Left ventricle myocardium superior (tissue), 1 donor: ENCODE results near the gene HSPA8. TPM values are rescaled to one million over a fixed set of nuclear protein-coding genes. Genes with fewer than 3 reads are reported as not detected.
"Not testable (repeated sequence)": the region's sequence is repeated elsewhere in the genome, so short reads cannot be mapped to it uniquely, and the experiment has no call there.

Experiments
- ATAC-seq: fragments of 200-7000 bp; cut with Tn5 transposase; one replicate; pipeline ENCODE4 v1.9.1; 2020; ENCODE audit warnings: mild to moderate bottlenecking, moderate library complexity
- DNase-seq: peaks from one replicate; pipeline ENCODE4 v3.0.0-alpha.2; 2020
- intact Hi-C: fragments of 100-400 bp; cut with micrococcal nuclease; formaldehyde crosslinking; loops from one replicate; pipeline ENCODE4 v1.11.0; 2022
- total RNA-seq: library from RNA; stranded (reverse); fragmentation: NEBNext Ultra II Directional; extraction: Animal tissue kit (Norgen Biotek cat#: 25700); gene quantifications from one replicate; pipeline ENCODE4 v1.2.1, GENCODE V29; 2021
- donor health status: DM: no; HTN: yes; CAD: no; lungs with severe emphysema.

Gene HSPA8
- total RNA-seq, 1 donor from 2014 or later = 1,352 TPM

DNA sequence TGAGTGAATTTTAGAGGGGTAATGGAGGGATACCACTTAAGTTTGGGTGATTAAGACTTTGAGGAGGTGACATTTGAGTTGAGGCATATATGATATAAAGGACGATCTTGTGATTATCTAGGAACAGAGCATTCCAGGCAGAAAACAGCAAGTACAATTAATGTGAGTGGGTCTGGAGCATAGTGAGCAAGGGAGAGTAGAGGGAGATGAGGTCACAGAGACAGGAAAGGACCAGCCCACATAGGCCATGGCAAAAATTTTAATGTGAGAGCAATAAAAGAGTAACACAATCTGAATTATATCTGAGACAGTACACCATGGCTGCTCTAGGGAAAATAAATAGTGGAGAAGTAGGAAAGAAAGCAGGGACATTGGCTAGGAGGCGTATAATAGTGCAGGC, 14.5 kb upstream of the HSPA8 start:
- ATAC-seq = no peak
- no peak for DNase-seq
- intact Hi-C loops = no loop called here

DNA sequence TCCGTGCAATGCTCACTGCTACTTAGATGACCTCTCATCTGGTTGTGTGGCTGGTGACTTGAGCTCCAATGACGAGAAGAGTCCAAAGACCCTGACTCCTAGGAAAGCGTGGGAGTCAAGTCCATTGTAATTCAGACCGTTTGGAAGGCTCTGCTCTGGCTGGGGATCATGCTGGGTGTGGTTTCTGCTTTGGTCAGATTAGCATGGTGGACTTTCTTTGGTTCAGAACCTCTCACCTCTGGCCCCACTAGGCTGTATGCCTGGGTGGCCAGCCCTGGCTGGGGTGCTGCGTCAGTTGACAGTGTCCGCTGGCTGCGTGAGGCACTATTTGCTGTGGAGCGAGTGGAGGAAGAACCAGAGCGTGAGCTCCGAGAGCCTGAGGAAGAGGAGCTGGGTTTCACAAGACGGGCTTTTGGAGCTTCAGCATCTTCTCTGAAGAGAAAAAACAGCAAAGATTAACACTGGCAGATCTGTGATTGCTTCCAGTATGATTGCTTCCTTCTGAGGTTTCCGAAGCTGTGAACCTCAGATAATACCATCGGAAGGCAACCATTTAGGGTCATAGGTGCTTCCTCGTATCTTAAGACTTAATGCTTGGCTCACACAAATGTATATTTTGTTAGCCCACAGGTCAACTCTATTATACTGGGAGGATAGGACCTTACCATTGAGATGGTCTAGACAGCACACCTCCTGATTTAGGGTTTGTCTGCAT, 11.6 kb upstream of the HSPA8 start:
- no peak for DNase-seq
- ATAC-seq = no peak
- intact Hi-C loops = no loop called here

DNA sequence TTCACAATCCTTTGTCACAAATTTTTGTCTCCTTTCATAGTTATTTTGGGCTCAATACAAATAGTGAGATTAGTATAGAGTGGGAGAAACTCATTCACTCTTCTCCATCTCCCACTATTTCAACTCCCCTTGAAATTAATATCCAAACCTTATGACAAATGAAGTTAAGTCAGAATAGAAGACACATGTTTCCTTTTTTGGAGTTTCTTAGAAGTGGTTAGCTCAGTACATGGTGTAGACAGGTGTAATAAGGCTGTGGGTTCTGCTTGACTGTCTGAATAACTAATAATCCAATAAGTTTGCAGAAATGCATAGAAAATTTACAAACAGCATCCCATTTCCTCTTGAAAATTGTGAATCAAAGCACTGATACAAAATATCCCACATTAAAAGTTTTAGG, 10.8 kb upstream of the HSPA8 start:
- ATAC-seq (no peak), DNase-seq (no peak)
- intact Hi-C loops = no loop called here

DNA sequence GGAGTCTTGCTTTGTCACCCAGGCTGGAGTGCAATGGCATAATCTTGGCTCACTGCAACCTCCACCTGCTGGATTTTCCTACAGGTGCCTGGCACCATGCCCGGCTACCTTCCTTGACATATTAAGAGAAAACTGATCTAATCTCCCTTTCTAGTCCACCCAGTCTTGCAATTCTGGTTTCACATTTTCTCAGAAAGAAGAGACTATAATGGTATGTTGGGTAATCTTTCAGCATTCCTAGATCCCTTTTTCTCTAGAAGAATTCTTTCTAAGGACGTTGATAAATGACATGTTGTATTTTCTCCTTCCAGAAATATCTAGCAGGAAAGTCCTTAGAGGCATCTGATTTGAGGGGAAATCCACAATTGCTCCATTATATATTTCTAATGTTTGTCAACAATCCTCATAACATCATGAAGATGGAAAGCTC, 10.4 kb upstream of the HSPA8 start:
- no peak for ATAC-seq
- intact Hi-C loops = no loop called here
- DNase-seq = no peak

DNA sequence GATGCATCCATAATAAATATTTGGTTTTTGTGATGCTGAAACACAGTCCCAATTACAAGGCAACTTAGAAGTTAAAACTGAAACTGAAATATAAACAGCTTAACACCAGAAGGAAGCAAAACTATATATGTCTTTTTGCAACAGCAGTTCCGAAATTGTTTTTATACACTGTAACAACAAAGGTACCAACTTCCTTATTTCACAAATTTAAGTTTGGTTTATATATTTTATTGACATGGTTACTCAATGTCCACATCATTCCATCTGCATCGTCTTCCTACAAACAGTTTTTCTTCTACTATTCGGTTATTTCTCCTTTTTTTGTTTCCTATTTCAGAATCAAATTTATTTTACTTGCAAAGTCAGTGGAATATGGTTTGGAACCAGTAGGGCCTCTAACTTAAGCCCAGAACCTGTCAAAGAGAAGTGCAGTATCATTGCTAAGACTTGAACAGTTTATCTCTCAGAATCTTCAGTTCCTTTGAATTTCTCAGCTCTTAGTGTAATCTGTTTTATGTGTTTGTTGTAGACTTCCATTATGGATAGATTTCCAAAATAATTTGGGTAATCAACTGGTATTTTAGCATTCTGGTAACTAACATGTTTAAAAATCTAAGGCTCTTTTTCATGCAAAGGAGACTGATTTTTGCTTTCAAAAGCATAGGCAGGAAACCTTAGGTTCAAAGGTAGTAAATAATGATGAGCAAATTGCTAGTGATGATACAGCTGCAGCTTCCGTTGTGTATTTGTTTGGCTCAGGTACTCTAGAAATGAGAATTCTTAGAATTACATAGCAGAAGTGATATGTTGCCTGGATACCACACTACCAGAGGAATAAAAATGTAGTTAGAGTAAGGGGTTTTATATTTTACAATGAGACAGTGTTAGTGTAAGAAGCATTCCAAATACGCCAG, 8.2 kb upstream of the HSPA8 start:
- intact Hi-C loops = no loop called here
- no peak for ATAC-seq

DNA sequence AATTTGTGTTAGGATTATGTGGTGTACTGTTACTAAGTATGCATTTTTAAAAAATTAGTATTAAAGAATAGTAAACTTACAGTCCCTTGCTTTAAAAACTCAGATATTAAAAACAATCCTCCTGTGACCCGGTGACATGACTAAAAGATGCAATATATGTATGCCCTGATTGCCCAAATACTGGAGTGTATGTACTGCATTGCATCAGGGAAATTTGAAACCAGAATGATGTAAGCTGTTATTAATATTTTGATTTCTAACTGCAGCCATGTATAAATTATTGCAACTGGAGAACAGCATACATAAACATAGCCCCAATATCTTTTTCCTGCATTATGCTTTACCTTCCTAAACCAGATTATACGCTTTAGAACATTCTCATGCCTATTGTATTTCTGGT, 3.7 kb upstream of the HSPA8 start:
- ATAC-seq = no peak
- intact Hi-C loops = no loop called here

More for the DNA sequence above, 8.2 kb upstream of the HSPA8 start:
- DNase-seq = no peak

DNA sequence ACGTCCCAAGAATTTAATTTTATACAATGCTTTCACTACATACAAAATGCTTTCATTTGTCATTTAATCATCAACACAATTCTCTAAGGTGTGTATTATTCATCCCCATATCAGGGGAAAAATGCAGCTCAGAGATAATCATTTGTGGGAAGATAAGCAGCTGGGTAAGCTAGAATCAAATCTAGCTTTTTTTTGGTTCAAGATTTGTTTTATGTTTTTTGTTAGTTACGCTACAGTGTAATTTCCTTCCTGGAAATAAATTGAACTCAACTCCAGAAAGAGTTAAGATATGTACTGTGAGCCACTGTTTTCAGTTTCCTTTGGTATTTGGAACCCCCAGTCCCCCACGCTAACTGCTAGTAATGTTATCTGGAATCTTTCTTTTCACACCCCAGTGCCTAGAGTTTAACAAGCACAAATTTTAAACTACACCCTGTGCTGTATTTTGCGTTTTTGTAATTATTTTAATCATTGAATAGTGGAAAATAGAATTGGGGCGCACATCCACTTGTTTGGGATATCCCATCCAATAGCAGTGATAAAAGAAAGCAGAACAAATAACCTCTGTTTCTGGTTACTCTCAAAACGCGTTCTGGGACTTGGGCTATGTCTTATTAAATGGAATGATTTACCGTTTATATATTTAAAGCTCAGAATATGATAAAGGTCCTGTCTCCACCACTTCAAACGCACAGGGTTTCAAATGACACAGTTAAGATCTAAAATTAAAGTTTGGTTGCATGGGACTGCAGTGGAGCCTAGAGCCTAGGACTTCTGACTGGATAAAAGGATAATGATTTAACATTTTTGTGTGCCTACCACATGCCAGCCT, 2.1 kb upstream of the HSPA8 start:
- intact Hi-C loops = no loop called here
- DNase-seq (no peak), ATAC-seq (no peak)

More for the DNA sequence above, 3.7 kb upstream of the HSPA8 start:
- DNase-seq = no peak

DNA sequence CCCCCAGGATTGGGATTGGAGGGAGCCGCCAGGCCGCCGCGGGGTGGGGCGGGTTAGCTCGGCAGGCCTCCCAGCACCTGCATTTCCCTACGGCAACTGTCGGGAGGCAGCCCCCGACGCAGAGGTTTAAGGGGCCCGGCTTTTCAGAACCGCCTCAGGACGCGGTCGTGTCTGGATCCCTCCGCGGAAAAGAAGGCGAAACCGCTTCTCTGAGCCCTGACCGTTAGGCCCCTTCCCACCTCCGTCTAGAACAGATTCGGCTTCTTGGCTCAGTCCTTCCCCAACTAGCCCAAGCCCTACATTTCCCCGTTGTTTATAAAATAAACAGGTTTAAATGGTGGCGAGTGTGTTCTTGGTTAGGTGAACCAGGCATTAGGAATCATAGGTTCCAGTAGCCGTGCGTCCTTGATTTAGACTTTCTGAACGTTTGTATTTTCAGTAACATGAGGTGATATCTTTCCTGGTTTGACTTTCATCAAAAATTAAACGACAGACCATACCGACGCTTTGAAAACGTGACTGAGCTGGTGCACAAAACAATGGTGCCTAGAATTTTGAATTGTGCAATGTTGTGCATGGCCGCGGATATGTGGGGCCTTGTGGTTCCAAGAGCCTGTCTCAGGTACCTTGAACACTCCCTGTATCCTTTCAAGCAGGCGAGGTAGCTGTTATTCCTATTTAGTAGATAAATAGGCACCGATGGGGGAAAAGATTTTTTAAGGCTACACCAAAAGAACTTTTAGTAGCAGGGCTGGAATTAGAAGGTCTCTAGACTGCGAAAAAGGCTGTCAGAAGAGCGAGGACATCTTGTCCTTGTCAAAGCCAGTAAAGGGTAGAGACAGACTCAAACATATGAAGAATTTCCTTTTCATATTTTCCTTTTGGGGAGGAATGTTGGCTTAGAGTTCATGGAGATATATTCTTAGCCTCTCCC, 1.2 kb upstream of the HSPA8 start:
- ATAC-seq = peak; percentile 30
- peak; percentile 47 for DNase-seq
- intact Hi-C loops = no loop called here

DNA sequence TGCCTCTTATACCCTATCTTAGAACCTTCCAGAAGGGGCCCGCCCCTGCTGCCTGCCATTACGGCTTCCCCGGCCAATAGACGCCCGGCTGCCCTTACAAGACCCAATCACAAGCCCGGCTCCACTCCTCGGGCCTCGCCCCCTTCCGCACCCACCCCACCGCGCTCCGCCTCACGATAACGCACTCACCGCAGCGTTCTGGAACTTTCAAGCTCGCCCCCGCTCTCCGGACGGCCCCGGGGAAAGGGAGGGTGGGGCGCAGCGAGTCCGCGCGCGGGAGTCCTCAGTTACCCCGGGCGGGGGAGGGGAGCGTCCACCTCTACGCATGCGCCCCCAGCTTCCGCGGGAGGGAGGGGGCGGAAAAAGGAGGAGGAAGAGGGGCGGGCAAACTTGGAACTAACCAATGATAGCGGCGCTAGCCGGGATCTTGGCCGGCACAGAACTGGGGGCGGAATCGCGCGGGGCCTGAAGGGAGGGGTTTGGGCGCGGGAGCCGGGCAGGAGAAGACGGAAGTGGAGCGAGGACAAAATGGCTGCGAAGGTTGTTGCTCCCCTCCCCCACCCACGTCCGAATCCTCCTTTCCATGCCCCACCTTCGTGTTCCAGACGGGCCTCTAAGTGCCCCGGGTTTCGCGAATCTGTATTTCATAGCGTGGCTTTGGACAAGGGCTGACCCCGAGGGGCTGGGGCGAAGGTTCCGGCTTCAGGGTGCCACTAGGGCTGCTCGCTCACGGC, 389 bp upstream of the HSPA8 start:
- ATAC-seq = peak; percentile 92
- peak; percentile 99 for DNase-seq
- intact Hi-C loops = no loop called here

DNA sequence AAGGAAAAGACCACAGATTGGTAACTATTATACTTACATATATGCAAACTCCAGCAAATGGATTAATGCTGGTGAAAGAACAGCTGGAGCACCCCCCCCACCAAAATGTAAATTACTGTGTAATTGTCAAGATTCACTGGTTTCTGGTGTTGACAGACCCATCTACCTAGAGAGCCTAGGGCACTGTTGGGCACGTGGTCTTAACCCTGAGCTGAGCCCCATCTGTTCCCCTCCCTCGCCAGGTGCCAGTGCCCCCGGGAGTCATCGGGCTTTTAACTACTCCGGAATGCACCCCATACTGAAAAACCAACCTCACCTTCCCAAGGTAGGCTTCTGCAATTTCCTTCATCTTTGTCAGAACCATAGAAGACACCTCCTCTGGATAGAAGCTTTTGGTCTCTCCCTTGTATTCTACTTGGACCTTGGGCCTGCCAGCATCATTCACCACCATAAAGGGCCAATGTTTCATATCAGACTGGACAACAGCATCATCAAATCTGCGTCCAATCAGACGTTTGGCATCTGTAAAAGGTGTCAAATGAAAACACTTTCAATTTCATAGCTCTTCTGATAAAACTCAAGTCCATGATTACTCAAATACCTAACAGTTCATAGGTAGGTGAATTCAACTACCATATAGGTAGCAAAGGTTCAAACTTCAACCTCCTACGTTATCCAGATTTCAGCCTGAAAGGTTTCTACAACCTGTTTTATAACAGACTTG, 1.5 kb downstream of the HSPA8 start:
- intact Hi-C loops = no loop called here
- ATAC-seq (no peak), DNase-seq (no peak)

DNA sequence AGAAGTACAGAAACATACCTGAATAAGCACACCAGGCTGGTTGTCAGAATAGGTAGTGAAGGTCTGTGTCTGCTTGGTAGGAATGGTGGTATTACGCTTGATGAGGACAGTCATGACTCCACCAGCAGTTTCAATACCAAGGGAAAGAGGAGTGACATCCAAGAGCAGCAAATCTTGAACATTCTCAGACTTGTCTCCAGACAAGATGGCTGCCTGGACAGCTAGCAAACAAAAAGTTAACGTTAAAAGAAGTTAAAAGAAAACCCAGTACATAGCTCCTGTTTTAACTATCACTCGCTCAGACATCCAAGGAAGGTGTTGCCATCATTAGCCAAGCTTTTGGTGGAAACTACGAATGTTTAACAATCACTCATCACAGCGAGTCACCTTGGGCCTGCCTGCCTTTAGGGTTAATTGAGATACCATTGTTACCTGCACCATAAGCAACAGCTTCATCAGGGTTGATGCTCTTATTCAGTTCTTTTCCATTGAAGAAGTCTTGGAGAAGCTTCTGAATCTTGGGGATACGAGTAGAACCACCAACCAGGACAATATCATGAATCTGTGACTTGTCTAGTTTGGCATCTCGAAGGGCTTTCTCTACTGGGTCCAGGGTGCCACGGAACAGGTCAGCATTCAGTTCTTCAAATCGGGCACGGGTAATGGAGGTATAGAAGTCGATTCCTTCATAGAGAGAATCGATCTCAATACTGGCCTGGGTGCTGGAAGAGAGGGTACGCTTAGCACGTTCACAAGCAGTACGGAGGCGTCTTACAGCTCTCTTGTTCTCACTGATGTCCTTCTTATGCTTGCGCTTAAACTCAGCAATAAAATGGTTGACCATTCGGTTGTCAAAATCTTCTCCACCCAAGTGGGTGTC, 2.7 kb downstream of the HSPA8 start:
- not testable (repeated sequence) for DNase-seq, ATAC-seq
- intact Hi-C loops = loop anchor here (10.0 kb wide), 1 partner anchor 194 kb away; no protein-coding TSS in a partner anchor

DNA sequence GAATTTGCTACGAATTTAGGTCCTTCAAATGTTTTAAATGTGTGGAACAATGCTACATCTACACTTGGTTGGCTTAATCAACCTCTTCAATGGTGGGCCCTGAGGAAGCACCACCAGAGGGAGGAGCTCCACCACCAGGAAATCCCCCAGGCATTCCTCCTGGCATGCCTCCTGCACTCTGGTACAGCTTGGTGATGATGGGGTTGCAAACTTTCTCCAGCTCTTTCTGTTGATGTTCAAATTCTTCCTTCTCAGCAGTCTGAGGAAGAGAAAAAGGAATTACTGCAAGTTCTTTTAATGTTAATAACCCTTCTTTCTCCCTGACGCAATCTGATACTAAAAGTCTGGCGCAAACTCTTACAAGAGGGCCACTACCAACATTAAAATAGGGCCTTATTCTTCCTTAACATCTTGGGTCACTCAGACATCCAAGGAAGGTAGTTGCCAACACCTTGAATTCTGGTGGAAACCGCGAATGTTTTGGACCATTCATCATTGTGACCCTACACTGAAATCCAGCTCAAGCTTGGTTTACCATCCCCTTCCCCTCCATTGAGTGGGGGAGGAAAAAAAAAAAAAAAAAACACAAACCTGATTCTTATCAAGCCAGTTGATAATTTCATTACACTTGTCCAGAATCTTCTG, 4.2 kb downstream of the HSPA8 start:
- intact Hi-C loops = loop anchor here (10.0 kb wide), 1 partner anchor 193 kb away; no protein-coding TSS in a partner anchor
- ATAC-seq (no peak), DNase-seq (no peak)

DNA sequence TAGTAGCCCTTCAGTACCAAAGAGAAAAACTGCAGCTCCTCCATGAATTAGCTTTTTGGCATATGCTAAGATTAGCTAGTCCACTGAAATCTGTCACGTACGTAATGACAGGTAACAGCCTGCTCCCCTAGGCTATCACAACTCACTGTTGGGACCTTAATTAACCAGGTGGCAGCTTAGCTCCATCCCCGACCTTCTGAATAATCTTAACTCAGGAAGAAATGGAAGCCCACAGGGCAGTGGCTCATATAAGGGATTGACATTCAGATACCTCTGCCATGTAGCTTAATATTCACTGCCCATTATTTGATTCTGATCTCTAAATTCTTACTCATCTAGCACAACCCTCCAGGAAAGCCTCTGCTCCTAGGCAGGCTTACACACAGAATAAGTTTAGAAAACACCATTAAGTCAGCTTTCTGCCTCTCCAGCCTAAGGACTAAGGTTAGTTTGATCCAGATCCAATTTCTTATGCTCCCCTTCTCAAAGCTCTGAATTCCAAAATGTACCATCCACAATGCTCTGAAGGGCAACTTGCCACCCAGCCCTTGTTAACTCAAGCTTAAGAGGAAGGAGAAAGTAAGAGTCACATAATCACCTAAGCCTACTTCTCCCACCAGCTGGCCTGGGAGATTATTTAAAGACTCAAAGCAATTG, 5.0 kb downstream of the HSPA8 start:
- ATAC-seq = no peak
- intact Hi-C loops = loop anchor here (10.0 kb wide), 1 partner anchor 192 kb away; no protein-coding TSS in a partner anchor
- no peak for DNase-seq

DNA sequence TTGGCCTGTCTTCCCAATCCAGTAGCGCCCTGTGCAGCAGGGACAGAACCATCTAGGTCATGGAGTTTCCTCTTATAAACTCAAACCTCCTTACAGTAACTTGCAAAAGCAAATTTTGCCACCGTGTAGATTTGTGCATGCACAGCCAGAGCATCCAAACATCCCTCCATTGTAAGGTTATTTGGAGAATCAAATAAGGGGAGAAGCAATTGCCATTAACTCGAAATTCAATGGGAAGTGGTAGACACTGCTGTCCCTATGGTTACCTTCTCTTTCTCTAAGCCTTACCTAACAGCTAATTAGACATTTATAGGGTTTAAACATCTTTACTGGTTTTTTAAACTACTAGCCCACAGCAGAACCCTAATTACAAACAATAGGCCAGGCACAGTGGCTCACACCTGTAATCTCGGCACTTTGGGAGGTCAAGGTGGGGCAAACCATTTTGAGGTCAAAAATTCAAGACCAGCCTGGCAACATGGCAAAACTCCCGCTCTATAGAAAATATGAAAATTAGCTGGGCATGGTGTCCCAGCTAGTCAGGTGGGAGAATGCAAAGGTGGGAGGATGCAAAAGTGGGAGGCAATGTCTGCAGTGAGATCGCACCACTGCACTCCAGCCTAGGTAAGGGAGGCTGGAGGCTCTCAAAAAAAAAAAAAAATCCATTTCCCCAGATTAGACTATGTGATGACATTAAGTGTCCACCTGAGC, 6.6 kb downstream of the HSPA8 start:
- intact Hi-C loops = loop anchor here (10.0 kb wide), 1 partner anchor 191 kb away; no protein-coding TSS in a partner anchor
- ATAC-seq (peak; percentile 7), DNase-seq (no peak)
